ENCODE data around the gene FRMD3.
A peak's percentile ranks its signal among the peaks of the same experiment; 100 is the strongest.

The FRMD3 gene

GRCh38 chr9:83231039-83231438 is 307.2 kb downstream of the FRMD3 start:
- Mint-ChIP-seq H3K36me3 (no peaks in the 10 kb centered on the region), H3K4me1 (no peaks in the 10 kb centered on the region), H3K4me3 (no peak overlapping the region), H3K27ac (no peak overlapping the region), H3K9me3 (no peaks in the 10 kb centered on the region), H3K27me3 (peaks cover 6% of the 10 kb centered on the region)

GRCh38 chr9:83220730-83221129 is 317.5 kb downstream of the FRMD3 start:
- H3K27me3 Mint-ChIP-seq, result peaks cover 26% of the 10 kb centered on the region
- H3K36me3 Mint-ChIP-seq, result peaks cover 2% of the 10 kb centered on the region
- H3K27ac Mint-ChIP-seq, result no peak overlapping the region
- H3K4me3 Mint-ChIP-seq, result no peak overlapping the region
- peaks cover 5% of the 10 kb centered on the region for H3K4me1 Mint-ChIP-seq
- peaks cover 9% of the 10 kb centered on the region for H3K9me3 Mint-ChIP-seq

GRCh38 chr9:83219924-83220438 is 318.2 kb downstream of the FRMD3 start:
- Mint-ChIP-seq H3K4me3 (peak overlapping the region; percentile 79), H3K9me3 (peaks cover 12% of the 10 kb centered on the region), H3K4me1 (peaks cover 5% of the 10 kb centered on the region), H3K36me3 (peaks cover 2% of the 10 kb centered on the region), H3K27me3 (peaks cover 26% of the 10 kb centered on the region), H3K27ac (no peak overlapping the region)

- peaks cover 2% of the 10 kb centered on the region for H3K36me3 Mint-ChIP-seq
- H3K27ac Mint-ChIP-seq, result no peak overlapping the region
- peaks cover 5% of the 10 kb centered on the region for H3K4me1 Mint-ChIP-seq
- peaks cover 30% of the 10 kb centered on the region for H3K27me3 Mint-ChIP-seq
- H3K9me3 Mint-ChIP-seq, result peaks cover 12% of the 10 kb centered on the region
- peak overlapping the region; percentile 79 for H3K4me3 Mint-ChIP-seq
Observed at GRCh38 chr9:83219154-83219923, 318.9 kb downstream of the FRMD3 start.

DNA sequence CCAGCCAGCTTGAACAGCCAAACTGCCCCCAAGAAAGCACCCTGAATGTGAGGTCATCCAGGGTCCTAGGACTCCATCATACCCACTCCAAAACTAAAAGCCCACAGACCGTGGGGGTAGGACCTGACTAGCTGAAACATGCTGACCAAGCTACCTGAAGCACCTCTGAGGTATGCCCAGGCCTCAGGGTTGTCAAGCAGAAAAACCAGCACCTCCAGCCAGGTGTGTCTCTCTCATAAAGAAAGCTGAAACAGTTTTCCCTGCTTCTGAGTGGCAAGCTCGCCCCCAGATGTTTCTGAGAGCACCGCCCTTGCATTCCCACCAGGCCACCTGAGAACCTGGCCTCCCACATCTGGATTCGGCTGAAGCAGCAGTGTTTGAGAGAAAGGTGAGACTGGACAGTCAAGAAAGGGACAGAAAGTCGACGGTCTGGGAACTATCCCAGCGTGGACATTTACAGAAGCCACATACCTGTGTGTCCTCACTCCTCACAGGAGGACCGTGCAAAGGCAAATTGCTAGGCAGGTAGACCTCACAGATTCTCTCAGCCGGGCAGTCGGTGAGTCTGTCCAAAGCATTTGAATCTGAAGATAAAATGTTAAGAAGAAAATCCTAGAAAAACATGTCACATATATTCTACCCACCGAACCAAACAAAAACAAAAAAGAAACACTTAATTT is 319.6 kb downstream of the FRMD3 start:
- Mint-ChIP-seq H3K4me1 (peaks cover 5% of the 10 kb centered on the region), H3K27ac (no peak overlapping the region), H3K27me3 (peaks cover 31% of the 10 kb centered on the region), H3K9me3 (peaks cover 12% of the 10 kb centered on the region), H3K4me3 (no peak overlapping the region), H3K36me3 (peaks cover 2% of the 10 kb centered on the region)

DNA sequence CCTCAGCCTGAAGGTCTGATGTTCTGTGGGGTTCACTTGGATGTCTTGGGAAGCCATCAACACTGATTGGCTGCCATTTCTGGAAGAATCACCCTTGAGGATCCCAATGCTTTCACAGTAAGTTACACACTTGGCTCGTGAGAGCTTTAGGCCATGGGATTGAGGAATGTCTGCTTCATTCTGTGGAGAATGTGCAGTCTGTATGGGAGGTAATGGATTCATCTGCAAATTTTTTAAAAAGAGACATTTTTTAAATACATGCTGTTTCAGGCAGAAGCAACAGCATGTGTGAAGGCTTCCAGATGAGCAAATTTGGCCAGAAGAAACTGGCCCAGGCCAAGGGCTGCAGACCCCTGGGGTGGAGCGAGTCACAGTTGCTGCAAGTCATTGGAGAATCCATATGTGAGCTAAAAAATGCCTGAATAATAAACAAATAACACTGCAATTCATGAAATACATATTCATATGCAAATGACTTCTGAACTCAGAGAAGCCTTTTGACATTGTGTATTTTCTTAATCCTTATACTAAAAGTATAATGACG is 328.9 kb downstream of the FRMD3 start:
- no peak overlapping the region for H3K4me3 Mint-ChIP-seq
- H3K4me1 Mint-ChIP-seq, result no peaks in the 10 kb centered on the region
- H3K9me3 Mint-ChIP-seq, result no peaks in the 10 kb centered on the region
- no peak overlapping the region for H3K27ac Mint-ChIP-seq
- H3K36me3 Mint-ChIP-seq, result no peaks in the 10 kb centered on the region
- peaks cover 1% of the 10 kb centered on the region for H3K27me3 Mint-ChIP-seq

- Mint-ChIP-seq H3K4me3 (no peak overlapping the region), H3K27ac (no peak overlapping the region), H3K36me3 (no peaks in the 10 kb centered on the region), H3K4me1 (no peaks in the 10 kb centered on the region), H3K27me3 (no peaks in the 10 kb centered on the region), H3K9me3 (no peaks in the 10 kb centered on the region)
Observed at GRCh38 chr9:83208065-83208850, 329.9 kb downstream of the FRMD3 start.

DNA sequence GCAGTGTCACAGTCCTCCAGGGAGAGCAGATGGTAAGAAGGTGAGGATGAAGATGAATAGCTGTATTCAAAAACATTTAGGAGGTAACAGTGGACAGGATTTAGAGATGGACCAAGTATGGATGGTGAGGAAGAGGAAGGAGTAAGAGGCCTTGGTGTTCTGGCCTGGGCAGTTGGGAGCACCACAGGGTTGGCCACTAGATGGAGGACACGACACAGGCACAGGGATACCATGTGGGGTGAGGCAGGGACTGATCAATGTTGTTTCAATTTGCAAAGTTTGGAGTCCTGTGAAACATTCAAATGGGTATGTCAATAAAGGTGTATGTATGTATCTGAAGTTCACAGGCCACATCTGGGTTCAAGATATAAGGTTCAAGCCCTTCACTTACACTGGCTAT is 334.2 kb downstream of the FRMD3 start:
- Mint-ChIP-seq H3K36me3 (no peaks in the 10 kb centered on the region), H3K27me3 (peaks cover 4% of the 10 kb centered on the region), H3K27ac (no peak overlapping the region), H3K4me1 (no peaks in the 10 kb centered on the region), H3K9me3 (no peaks in the 10 kb centered on the region), H3K4me3 (no peak overlapping the region)

GRCh38 chr9:83200531-83200930 is 337.7 kb downstream of the FRMD3 start:
- H3K27ac Mint-ChIP-seq, result no peak overlapping the region
- peaks cover 4% of the 10 kb centered on the region for H3K27me3 Mint-ChIP-seq
- no peaks in the 10 kb centered on the region for H3K36me3 Mint-ChIP-seq
- H3K4me1 Mint-ChIP-seq, result no peaks in the 10 kb centered on the region
- H3K9me3 Mint-ChIP-seq, result no peaks in the 10 kb centered on the region
- no peak overlapping the region for H3K4me3 Mint-ChIP-seq

DNA sequence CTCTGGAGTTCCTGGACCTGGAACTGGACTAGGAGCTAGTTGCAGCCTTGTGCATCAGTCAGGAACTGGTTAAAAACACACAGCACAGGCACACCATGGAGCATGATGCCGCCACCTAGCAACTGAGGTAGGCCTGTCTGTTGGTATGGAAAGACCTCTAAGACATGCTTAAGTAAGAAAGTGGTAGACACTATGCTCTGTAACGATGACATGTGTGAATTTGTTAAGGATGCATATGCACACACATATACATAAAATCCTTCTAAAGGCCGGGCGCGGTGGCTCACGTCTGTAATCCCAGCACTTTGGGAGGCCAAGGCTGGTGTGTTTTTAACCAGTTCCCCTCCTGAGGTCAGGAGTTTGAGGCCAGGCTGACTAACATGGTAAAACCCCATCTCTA is 338.4 kb downstream of the FRMD3 start:
- no peak overlapping the region for H3K4me3 Mint-ChIP-seq
- peaks cover 4% of the 10 kb centered on the region for H3K27me3 Mint-ChIP-seq
- H3K27ac Mint-ChIP-seq, result no peak overlapping the region
- no peaks in the 10 kb centered on the region for H3K9me3 Mint-ChIP-seq
- no peaks in the 10 kb centered on the region for H3K36me3 Mint-ChIP-seq
- no peaks in the 10 kb centered on the region for H3K4me1 Mint-ChIP-seq

- Mint-ChIP-seq H3K27ac (no peak overlapping the region), H3K4me1 (no peaks in the 10 kb centered on the region), H3K9me3 (no peaks in the 10 kb centered on the region), H3K27me3 (peaks cover 4% of the 10 kb centered on the region), H3K36me3 (no peaks in the 10 kb centered on the region), H3K4me3 (no peak overlapping the region)
Observed at GRCh38 chr9:83199240-83199639, 339.0 kb downstream of the FRMD3 start.

DNA sequence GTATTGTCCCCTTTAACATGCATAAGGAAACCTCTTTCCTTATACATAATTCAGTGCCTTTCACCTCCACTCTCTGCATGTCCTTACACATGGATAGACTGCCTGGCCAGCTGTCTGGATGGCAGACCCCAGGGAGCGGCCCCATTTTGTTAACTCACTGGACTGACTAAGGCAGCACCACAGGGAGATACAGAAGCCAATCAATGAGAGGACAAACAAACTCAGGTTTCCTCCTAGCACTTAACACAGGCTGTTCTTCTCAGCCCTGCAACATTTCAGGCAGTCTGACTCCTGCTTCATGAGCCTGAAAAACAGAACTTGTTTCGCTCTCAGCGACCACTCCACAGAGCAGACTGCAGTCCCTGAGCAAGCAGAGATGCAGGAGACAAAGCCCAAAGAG is 339.8 kb downstream of the FRMD3 start:
- Mint-ChIP-seq H3K4me1 (no peaks in the 10 kb centered on the region), H3K36me3 (no peaks in the 10 kb centered on the region), H3K9me3 (no peaks in the 10 kb centered on the region), H3K27ac (no peak overlapping the region), H3K4me3 (no peak overlapping the region), H3K27me3 (peaks cover 4% of the 10 kb centered on the region)

- Mint-ChIP-seq H3K4me3 (no peak overlapping the region), H3K36me3 (no peaks in the 10 kb centered on the region), H3K4me1 (no peaks in the 10 kb centered on the region), H3K9me3 (no peaks in the 10 kb centered on the region), H3K27ac (no peak overlapping the region), H3K27me3 (peaks cover 6% of the 10 kb centered on the region)
Observed at GRCh38 chr9:83197591-83197990, 340.6 kb downstream of the FRMD3 start.

GRCh38 chr9:83196946-83197345 is 341.3 kb downstream of the FRMD3 start:
- H3K27ac Mint-ChIP-seq, result no peak overlapping the region
- no peak overlapping the region for H3K4me3 Mint-ChIP-seq
- peaks cover 7% of the 10 kb centered on the region for H3K27me3 Mint-ChIP-seq
- no peaks in the 10 kb centered on the region for H3K4me1 Mint-ChIP-seq
- no peaks in the 10 kb centered on the region for H3K9me3 Mint-ChIP-seq
- H3K36me3 Mint-ChIP-seq, result no peaks in the 10 kb centered on the region

All from activated naive CD4-positive, alpha-beta T cell treated with anti-CD3 and anti-CD28 coated beads, Interleukin-2, amount 50 U/mL, for 24 hours (primary cell).